HEK293T (cell line): ENCODE data around the gene SHISA7.

Experiments
- CTCF ChIA-PET: fragments of 350-600 bp; formaldehyde crosslinking; extraction: SDS; loops from one replicate; lab custom pipeline; 2021; ENCODE audit warnings: antibody characterized with exemption, inconsistent platforms; lab: Yijun Ruan, JAX
- POLR2A ChIA-PET: fragments of 350-600 bp; formaldehyde crosslinking; extraction: SDS; loops from one replicate; lab custom pipeline; 2020; ENCODE audit warnings: antibody characterized with exemption, inconsistent platforms; lab: Yijun Ruan, JAX
- DNase-seq: peaks from one replicate; pipeline ENCODE4 v3.0.0; 2012; ENCODE audit warnings: mixed read lengths; ENCODE audit errors: extremely low spot score
- ARNT ChIP-seq: fragments of 450-650 bp; IDR thresholded peaks from 2 replicates; pipeline ENCODE4 v1.6.1; 2017; ENCODE audit warnings: mild to moderate bottlenecking
- BHLHE40 ChIP-seq: fragments of 450-650 bp; IDR thresholded peaks from 2 replicates; pipeline ENCODE4 v1.6.1; 2016; ENCODE audit warnings: mild to moderate bottlenecking, moderate library complexity, borderline replicate concordance
- CTBP1 ChIP-seq: fragments of 450-650 bp; IDR thresholded peaks from 2 replicates; pipeline ENCODE4 v1.6.1; 2016; ENCODE audit warnings: borderline replicate concordance
- ELF4 ChIP-seq: fragments of 450-650 bp; IDR thresholded peaks from 2 replicates; pipeline ENCODE4 v1.6.1; 2017; ENCODE audit warnings: antibody characterized with exemption
- FOXA1 ChIP-seq: fragments of 450-650 bp; IDR thresholded peaks from 2 replicates; pipeline ENCODE4 v1.6.1; 2016; ENCODE audit warnings: mild to moderate bottlenecking
- FOXK2 ChIP-seq: fragments of 450-650 bp; IDR thresholded peaks from 2 replicates; pipeline ENCODE4 v1.6.1; 2016; ENCODE audit warnings: mild to moderate bottlenecking
- FOXM1 ChIP-seq: fragments of 450-650 bp; IDR thresholded peaks from 2 replicates; pipeline ENCODE4 v1.6.1; 2017; ENCODE audit warnings: mild to moderate bottlenecking, borderline replicate concordance
- HDGF ChIP-seq: fragments of 450-650 bp; IDR thresholded peaks from 2 replicates; pipeline ENCODE4 v1.6.1; 2017; ENCODE audit warnings: antibody characterized with exemption, borderline replicate concordance
- L3MBTL2 ChIP-seq: fragments of 450-650 bp; conservative IDR thresholded peaks from 2 replicates; pipeline ENCODE4 v1.6.1; 2016; ENCODE audit warnings: mild to moderate bottlenecking
- LEF1 ChIP-seq: fragments of 450-650 bp; IDR thresholded peaks from 2 replicates; pipeline ENCODE4 v1.6.1; 2017; ENCODE audit warnings: mild to moderate bottlenecking, borderline replicate concordance
- NFRKB ChIP-seq: fragments of 450-650 bp; IDR thresholded peaks from 2 replicates; pipeline ENCODE4 v1.6.1; 2016; ENCODE audit warnings: mild to moderate bottlenecking, moderate library complexity
- PKNOX1 ChIP-seq: fragments of 450-650 bp; IDR thresholded peaks from 2 replicates; pipeline ENCODE4 v1.6.1; 2016
- SP1 ChIP-seq: fragments of 450-650 bp; IDR thresholded peaks from 2 replicates; pipeline ENCODE4 v1.6.1; 2017
- SUZ12 ChIP-seq: fragments of 450-650 bp; IDR thresholded peaks from 2 replicates; pipeline ENCODE4 v1.6.1; 2016; ENCODE audit warnings: mild to moderate bottlenecking
- TARDBP ChIP-seq: fragments of 450-650 bp; IDR thresholded peaks from 2 replicates; pipeline ENCODE4 v1.6.1; 2016
- ZNF384 ChIP-seq: fragments of 450-650 bp; IDR thresholded peaks from 2 replicates; pipeline ENCODE4 v1.6.1; 2016

Gene SHISA7

GRCh38 chr19:55488986-55489710 is 46.0 kb upstream of the SHISA7 start:
- ChIA-PET POLR2A (interaction anchor here (1.1 kb wide), 1 partner anchor 115 kb away, joined by 3 read pairs; no protein-coding TSS in a partner anchor), CTCF (interaction anchor here (1.5 kb wide), 1 partner anchor 15 kb away, joined by 3 read pairs; no protein-coding TSS in a partner anchor)
- no peak for DNase-seq
- no peak for TF ChIP-seq HDGF
- no peak for TF ChIP-seq SP1
- no peak for TF ChIP-seq FOXK2
- TF ChIP-seq FOXA1: no peak
- no peak for TF ChIP-seq CTBP1
- no peak for TF ChIP-seq ZNF384
- TF ChIP-seq ARNT: no peak
- no peak for TF ChIP-seq SUZ12
- no peak for TF ChIP-seq ELF4
- TF ChIP-seq LEF1: no peak
- no peak for TF ChIP-seq L3MBTL2

DNA sequence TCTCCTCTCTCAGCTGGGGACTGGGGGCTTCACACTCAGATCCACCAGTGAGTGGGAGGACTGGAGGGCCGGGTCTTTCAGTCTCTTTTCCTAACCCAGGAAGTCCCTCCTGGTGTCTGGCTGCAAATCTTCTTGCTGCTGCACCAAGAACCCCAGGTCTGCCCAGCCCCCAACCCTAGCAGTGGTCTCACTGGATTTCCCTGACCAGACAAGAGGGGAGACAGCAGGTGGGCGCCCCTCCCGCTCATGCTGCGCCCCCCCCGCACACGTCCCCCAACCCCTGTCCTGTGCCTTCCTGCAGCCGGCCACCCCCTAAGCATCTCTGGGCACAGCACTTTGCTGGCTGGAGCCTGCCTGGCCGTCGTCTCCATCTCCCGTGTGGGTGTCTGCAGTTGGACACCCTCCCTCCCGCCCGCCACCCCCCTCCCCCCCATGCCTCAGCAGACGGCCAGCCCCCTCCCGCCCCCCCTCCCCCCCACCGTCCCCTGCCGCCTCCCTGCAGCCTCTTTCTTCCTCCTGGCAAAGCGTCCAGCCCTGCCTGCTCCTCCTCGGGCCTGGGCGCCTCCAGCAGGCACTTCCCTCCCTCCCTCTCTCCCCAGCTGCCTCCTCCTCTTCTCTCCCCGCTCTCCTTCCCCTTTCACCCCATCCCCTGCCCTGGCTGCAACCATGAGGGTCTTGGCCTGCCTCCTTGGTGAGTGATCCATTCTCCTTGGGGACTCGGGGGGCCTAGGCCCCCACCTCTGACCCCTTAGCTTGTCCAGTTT is 45.0 kb upstream of the SHISA7 start, which contains the start of gene SSC5D:
SSC5D (plus strand) TSS at position 513 of the 764 bp plus-strand sequence; CDS start at position 667, 154 bp downstream.
- no peak for TF ChIP-seq TARDBP
- TF ChIP-seq HDGF: no peak
- TF ChIP-seq PKNOX1: no peak
- TF ChIP-seq BHLHE40: no peak
- TF ChIP-seq ELF4: no peak
- TF ChIP-seq ARNT: no peak
- TF ChIP-seq FOXM1: no peak
- no peak for TF ChIP-seq SP1
- no peak for TF ChIP-seq NFRKB
- no peak for TF ChIP-seq FOXK2
- no peak for TF ChIP-seq SUZ12
- TF ChIP-seq ZNF384: no peak
- no peak for TF ChIP-seq CTBP1
- no peak for DNase-seq
- ChIA-PET POLR2A (interaction anchor here (1.9 kb wide), 1 partner anchor 12 kb away, joined by 14 read pairs; the partner anchor contains the start of gene ZNF628), CTCF (interaction anchor here (1.5 kb wide), 1 partner anchor 16 kb away, joined by 3 read pairs; no protein-coding TSS in a partner anchor)

DNA sequence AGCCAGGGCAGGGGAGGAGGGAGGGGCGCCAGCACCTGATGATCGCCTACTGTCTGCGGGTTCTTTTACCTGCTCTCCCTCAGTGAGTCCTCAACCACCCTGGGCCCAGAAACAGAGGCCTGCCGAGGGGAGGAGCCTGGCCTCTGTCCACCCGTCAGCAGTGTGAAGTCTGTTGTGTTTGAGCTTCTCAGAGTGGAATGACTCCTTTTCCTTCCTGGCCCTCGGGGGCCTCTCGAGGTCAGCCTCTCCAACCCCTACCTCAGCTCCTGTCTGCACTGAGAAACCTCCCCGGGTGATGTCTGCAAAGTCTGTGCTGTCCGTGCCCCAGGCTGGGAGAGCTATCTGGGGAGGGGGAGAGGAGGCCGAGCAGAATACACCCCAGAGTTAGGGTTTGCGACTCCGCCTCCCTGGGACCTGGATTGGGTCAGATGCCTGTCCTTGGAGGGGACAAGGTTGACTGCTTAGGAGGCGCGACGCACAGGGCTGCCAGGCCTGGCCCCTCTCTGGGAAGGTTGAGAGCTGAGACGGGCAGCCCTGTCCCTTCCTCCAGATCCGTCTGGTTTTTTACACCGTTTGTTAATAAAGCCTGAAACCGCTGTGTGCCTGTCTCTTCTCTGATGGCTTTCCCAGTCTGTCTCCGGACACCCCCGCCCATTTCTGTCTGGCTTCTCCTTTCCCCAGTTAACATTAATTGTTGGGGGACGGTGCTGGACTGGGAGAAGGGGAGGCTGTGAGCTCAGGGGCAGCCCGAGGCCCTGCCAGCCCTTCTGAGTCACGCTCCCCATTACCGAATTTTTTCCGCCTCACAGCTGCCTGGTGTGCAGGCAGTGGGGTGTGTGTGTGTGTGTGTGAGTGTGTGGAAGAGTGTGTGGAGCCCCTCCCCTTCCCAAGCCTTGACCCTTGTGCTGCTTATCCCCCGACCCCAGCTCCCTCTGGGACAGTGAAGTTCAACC is 44.1 kb upstream of the SHISA7 start:
- POLR2A ChIA-PET: interaction anchor here (0.7 to 1.9 kb wide), 4 partner anchors 11 to 21 kb away, joined by 3 to 14 read pairs (median 4); partner anchors contain the start of gene ZNF628
- CTCF ChIA-PET: interaction anchor here (0.6 to 1.2 kb wide), 2 partner anchors 17 to 19 kb away, joined by 3 to 4 read pairs; no protein-coding TSS in a partner anchor
- no peak for TF ChIP-seq FOXA1
- TF ChIP-seq HDGF: no peak
- TF ChIP-seq TARDBP: no peak
- TF ChIP-seq PKNOX1: no peak
- no peak for TF ChIP-seq BHLHE40
- no peak for TF ChIP-seq FOXK2
- no peak for TF ChIP-seq LEF1
- no peak for TF ChIP-seq SUZ12
- TF ChIP-seq CTBP1: no peak
- TF ChIP-seq NFRKB: no peak
- no peak for DNase-seq

DNA sequence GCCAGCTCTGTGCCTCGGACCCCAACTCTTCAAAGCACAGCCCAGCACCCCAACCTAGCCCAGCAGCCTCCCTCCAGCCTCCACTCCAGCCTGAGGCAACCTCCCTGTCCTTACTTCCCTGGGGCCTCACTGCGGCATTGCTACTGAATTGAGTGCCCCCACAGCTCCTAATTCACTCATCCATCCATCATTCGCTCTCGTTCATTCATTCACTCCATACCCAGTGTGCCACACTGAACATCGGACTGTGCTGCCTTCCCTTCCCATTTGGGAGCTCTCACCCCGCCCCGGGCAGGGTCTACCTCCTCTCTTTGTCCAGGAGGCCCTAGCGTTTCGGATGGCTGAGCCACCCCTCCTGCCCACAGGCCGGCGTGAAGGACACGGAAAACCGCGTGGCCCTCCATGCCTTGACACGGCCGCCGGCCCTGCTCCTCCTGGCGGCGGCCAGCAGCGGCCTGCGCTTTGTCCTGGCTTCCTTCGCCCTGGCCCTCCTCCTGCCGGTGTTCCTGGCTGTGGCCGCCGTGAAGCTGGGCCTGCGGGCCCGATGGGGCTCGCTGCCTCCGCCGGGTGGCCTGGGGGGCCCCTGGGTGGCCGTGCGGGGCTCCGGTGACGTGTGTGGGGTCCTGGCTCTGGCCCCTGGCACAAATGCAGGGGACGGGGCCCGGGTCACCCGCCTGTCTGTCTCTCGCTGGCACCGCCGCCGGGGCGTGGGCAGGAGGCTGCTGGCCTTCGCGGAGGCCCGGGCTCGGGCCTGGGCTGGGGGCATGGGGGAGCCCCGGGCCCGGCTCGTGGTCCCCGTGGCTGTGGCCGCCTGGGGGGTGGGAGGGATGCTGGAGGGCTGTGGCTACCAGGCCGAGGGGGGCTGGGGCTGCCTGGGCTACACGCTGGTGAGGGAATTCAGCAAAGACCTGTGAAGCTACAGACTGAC is 43.2 kb upstream of the SHISA7 start:
- CTCF ChIA-PET: interaction anchor here (0.6 to 1.2 kb wide), 2 partner anchors 17 to 18 kb away, joined by 3 to 4 read pairs; no protein-coding TSS in a partner anchor
- DNase-seq: no peak
- no peak for TF ChIP-seq FOXA1
- TF ChIP-seq NFRKB: no peak
- TF ChIP-seq PKNOX1: no peak
- no peak for TF ChIP-seq L3MBTL2
- TF ChIP-seq CTBP1: no peak
- TF ChIP-seq LEF1: no peak
- no peak for TF ChIP-seq FOXK2
- no peak for TF ChIP-seq TARDBP
- TF ChIP-seq FOXM1: no peak
- TF ChIP-seq ARNT: no peak
- TF ChIP-seq SP1: no peak
- no peak for TF ChIP-seq SUZ12
- no peak for TF ChIP-seq ZNF384
- TF ChIP-seq ELF4: no peak
- TF ChIP-seq BHLHE40: no peak
- no peak for TF ChIP-seq HDGF
- POLR2A ChIA-PET: interaction anchor here (0.9 to 2.0 kb wide), 6 partner anchors 10 to 22 kb away, joined by 3 to 21 read pairs (median 4); partner anchors contain the start of gene ZNF628
